Gastroesophageal sphincter (tissue), 3 donors: Measurements from ENCODE around the gene CD1B.

Experiments used
- CTCF ChIP-seq, 4 experiments: fragments of 200-600 bp in 2 of 4; fragments of 450-650 bp in 2 of 4; sonication (generic) in 1 of 4; IDR thresholded peaks; one replicate each; pipeline ENCODE4 v1.5.1; 2017 to 2019; ENCODE audit warnings: antibody characterized with exemption in 4 of 4, mild to moderate bottlenecking in 2 of 4, moderate library complexity in 2 of 4
- EP300 ChIP-seq: sonication (generic); formaldehyde crosslinking; IDR thresholded peaks from one replicate; pipeline ENCODE4 v1.6.1; 2017; ENCODE audit warnings: antibody characterized with exemption, mild to moderate bottlenecking
- POLR2A ChIP-seq, 2 donors: fragments of 450-650 bp; IDR thresholded peaks; one replicate each; pipeline ENCODE4 v1.6.1; 2017; ENCODE audit warnings: antibody characterized with exemption in 2 of 2, mild to moderate bottlenecking in 2 of 2, moderate library complexity in 1 of 2
- POLR2AphosphoS5 ChIP-seq: sonication (generic); formaldehyde crosslinking; IDR thresholded peaks from one replicate; pipeline ENCODE4 v1.6.1; 2017; ENCODE audit warnings: antibody characterized with exemption

DNA sequence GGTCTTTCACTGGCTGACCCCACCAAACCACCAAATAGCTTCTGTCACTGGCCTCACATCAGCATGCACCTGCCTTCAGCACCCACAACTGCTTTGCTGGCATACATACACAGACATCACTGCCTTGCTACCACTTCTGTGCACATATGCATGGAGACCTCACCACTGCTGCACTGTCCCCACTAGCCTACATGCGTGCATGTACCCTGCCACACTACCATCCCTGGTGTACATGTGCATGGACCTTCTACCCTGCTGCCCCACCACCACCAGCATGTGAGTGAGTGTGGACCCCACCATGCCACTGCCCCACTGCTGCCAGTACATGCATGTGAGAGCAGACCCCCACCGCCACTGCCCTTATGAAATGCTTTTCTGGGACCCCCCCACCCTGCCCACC, 35.5 kb downstream of the CD1B start:
- no peak for TF ChIP-seq CTCF (IDR thresholded peaks at IDR 0.05)
- TF ChIP-seq POLR2AphosphoS5 = no peak
- TF ChIP-seq POLR2A (IDR thresholded peaks at IDR 0.05) = no peak
- no peak for TF ChIP-seq EP300
